ENCODE data around the gene SDK2.

The SDK2 gene

DNA sequence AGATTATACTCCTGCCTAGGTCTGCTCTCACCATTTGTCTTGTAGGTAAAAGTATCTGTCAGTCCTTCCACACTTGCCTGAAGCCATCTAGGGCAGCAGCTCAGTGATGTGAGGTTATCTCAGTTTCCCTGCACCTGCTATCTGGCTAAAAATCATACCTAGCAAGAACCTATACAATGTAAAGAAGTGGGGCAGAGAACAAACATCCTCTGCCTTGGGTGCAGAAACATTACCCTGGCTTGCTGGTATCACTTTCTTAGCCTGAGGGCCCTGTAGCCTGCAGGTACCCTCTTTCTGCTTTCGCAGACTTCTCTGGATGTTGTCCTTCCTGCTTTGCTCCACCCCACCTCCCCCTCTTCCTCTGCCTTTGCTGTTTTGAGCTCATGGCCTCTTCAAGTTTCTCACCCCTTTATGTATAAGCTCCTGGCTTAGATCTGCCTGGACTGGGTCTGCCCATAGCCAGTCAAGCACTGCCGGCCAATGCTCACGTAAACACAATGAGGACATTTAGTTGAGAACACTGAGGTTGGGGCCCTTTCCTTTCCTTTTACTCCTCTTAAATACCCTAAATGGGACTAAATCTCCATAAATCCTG lies 8.7 kb upstream of the SDK2 start:
- no peak for DNase-seq

DNA sequence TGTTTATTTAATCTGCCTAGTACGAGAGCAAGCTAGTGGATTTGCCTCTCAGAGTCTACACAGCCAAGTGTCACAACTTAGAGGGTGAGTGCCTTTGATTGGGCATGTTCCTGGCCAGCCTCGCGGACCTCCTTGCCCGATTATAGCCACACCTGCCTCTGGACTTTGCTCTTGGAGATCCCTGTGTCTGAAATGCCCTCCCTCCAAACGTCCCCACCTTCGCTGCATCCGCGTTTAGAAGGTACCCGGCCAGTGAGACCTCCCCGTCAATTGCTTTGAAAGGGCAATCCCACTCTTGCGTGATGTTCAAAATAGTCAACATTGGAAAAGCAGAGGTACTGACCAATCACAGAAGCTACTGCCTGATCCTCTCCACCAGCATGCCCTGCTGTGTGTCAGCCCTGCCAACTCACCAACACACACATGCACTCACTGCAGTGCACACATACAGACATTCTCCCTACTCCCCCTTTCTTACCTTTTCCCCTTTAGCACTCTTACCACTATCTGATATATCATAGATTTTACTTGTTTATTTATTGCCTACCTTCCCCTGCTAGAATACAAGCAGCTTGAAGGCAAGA lies 6.5 kb upstream of the SDK2 start:
- no peak for DNase-seq

DNA sequence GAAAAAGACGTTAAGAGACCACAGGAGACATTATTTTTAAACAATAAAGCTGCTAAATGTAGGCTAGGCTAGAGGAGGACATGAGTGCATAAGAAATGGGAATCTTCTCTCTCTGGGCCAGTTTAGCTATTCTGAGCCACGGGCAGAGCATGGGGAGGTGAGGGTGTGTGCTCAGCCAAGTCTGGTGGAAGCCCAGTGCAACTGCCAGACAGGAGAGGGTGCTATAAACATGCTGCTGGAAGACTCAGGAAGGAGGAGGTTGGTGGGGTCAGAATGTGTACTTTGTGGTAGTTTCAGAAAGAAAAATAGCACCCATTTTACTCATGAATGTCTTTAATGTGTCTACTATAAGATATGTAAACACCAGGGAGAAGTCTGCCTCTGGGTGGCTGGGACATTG lies 5.9 kb upstream of the SDK2 start:
- no peak for DNase-seq

DNA sequence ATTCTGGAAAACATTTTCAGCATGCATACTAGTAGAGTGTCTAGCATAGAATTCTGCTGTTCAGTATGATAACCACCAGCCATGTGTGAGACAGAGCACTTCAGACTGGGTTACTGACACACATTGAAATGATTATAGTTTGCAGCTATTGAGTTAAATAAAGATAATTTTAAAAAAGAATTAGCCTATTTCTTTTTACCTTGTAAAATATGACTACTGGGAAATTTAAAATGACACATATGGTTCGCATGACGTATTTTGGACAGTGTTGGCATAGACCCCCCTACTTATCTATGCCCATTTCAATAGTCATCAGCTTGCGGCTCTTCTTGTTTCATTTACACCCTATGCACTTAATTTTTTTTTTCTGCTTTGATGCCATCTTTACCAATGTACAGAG lies 4.7 kb upstream of the SDK2 start:
- no peak for DNase-seq

DNA sequence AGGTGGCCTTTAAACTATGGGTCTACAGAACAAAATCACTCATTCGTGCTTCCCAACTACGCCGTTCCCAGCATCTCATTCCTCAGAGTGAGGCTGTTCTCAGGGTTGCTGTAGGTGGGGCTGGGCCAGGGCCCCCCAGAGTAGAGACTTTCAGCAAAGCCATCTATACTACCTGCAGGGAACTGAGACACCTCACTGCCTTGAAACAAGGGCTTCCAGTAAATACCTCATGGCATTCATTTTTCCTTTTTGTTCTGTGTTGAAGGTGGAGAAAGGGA lies 4.2 kb upstream of the SDK2 start:
- no peak for DNase-seq

DNA sequence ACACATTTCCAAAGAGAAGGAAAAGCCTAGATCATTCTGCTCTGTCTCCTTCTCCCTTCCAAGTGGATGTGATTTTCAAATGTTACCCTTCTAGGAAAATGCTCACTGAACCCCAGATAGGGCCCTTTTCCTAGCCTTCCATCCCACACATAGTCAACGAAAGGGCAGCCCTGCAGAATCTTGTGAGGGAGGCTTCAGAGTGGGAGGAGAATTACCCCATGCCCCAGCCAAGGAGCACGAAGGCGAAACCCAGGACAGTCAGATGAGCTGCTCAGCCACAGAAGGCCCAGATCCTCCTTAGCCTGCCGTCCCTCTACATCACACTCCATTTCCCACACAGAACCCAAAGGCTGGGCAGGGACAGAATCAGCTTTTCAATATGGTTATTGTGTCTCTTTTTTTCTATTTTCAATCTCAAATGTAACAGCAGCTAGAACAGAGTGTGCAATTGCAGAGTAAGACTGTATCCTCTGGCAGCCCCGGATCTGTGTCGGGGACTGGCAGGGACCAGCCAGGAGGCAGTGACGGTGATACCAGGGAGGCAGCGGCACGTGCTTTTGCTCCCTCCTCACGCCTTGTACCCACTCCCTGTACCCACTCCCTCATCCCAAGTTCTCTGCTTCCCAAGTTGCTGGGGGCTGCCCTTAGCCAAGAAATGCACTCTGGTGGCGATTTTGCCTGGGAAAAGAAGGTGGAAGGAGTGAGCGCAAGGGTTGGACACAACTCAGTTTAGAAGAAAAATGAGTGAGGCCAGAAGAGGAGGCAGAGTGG lies 3.7 kb upstream of the SDK2 start:
- DNase-seq: no peak

DNA sequence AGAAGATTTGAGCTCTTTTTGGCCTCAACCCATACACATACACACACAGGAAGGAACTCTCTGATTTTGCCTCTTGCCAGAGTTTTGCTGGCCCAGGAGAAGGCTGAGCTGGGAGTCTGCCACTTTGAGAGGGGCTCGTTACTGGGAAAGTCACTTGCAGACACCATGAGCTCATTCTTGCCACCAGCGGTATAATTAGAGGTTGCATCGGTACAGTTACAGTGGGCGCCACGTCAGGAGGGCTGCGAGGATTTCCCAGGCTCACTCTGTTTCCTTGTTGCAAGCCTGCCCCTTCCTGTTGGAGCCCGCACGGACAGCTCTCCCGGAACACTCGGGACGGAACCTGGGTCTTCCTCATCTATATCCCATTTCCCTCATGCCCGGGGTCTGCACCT lies 3.1 kb upstream of the SDK2 start:
- no peak for DNase-seq

DNA sequence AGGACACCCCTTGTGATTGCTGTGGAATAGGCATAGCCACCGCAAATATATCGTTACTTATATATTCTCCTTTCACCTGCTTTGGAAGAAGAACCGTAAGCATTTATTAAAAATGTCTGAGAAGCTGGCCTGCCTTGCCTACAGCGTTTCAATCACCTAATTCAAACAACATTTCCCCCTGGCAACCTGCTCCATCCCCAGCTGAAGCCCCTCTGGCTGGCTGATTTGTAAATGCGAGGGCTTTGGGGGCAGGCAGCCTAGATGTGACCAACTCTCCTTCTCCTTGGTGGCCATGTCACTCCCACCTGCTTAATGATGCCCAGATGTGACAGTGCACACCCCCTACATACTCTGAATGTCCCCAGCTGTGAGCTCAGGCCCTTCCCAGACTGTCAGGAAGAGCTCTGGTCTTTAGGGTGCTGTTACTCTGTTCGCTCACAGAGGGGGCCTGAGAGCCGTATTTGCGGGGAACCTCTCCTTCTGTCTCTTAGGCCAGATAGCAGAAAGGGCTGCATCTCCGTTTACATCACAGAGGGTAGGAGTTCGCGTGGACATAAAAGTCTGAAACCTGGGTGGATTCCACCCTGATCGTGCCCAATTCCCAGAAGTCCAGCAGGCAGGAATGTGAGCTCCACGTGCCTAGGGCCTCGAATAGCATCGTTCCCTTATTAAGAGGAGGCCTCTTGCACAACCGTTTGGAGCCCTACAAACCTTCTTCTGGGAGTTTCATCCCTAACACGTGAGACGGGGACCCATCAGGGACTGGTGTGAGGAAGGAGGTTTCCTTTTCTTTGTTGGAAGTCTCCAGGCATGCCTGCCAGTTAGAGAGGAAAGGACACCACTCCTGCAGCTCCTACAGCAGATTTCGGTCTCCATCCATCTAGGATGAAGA lies 2.4 kb upstream of the SDK2 start:
- DNase-seq: no peak

DNA sequence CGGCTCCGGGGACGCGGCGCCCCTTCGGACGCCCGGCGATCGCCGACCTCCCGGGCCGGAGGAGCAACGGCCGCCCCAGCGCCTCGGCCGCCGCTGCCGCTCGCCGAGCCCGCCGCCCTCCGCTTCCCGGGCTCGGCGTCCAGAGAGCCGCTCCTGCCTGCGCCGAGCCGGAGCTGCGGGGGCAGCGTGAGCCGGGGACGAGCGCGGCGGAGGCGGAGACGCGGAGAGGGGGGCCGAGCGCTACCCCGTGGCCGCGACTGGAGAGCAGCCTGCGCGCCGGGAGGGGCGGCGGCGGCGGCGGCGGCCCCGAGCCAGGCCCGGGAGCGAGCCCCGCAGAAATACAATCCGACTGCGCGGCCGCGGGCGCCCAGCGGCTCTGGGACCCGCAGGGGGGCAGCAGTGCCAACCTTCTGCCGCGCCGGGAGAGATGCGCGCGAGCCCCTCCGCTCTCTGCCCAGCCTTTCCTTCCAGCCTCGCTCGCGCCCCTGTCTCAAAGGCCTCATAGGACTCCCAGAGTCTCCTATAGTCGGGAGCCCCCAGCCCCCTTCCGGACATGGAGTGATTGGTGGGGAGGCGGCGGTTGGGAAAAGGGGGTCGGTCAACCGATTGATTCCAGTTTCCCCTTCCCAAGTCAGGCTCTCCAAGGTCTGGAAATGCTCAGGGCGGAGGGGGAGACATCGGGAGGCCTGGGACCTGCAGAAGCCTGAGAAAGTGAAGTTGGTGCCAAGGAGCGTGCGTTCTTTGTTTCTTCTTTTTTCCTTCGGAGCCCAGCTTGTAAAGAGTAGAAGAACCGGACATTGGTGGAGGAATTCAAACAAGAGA lies 1.0 kb upstream of the SDK2 start:
- no peak for DNase-seq

DNA sequence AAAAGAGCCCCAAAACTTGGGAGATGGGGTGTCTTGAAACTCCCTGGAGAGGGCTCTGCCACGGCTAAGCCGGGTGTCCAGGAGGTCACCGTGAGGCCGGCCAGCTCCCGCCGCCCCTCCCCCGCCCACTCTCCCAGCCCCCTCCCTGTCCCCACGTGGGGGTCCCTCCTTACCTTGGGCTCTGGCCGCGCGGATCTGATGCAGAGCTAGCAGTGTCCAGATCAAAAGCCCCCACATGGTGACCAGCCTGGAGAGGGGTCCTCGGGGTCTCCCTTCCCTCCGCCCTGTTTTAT lies 447 bp downstream of the SDK2 start:
- DNase-seq: no peak

DNA sequence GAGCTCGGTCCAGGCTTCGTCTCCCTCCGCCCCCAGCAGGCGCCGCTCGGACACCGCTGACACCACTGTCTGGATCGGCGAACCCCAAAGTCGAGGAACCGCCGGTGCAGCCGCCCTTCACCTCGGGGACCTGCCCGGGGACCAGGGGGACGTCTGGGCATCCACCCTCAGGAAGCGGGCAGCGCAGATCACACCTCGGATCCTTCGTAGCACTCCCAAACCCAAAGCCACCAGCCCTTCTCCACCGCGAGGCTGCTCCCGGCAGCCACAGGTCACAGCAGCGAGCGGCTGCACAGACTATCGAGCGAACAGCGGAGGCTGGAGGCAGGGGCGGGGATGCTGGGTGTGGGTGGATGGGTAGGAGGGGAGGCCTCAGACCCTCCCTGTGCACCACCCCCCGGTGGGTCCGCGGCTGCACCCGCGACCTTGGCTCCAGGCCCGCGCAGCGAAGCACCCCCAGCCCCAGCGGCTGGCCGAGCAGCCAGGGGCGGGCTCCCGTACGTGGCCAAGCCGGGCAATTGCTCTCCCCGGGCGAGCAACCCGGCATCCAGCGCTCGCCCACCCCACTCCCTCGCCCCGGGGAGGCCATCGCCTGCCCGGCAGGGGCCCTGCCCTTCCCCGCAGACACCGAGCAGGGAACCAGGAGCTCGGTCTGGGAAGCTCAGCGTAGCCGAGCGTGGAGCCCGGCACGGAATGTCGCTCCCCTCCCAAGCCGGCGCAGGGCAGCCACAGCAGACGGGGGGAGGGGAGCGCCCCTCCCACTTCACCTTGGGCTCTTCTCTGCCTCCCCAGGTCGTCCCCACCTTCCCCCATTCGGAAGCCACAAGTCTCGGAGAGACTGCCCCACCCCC lies 1.0 kb downstream of the SDK2 start:
- DNase-seq: no peak

DNA sequence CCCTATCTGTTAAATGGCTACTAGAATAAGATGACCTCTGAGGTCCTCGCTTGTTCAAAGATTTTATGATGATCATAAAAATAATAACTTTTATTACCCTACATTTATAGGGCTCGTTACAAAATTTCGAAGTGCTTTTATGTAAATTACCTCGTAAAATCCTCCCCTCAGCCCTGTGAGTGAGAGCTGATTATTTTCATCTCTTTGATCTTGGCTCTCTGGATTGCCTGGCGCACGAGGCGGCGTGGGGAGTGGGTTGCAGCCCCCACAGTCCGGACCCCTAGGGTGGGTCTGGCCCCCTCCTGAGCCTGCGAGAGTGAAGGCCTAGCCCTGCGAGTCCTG lies 1.6 kb downstream of the SDK2 start:
- no peak for DNase-seq

DNA sequence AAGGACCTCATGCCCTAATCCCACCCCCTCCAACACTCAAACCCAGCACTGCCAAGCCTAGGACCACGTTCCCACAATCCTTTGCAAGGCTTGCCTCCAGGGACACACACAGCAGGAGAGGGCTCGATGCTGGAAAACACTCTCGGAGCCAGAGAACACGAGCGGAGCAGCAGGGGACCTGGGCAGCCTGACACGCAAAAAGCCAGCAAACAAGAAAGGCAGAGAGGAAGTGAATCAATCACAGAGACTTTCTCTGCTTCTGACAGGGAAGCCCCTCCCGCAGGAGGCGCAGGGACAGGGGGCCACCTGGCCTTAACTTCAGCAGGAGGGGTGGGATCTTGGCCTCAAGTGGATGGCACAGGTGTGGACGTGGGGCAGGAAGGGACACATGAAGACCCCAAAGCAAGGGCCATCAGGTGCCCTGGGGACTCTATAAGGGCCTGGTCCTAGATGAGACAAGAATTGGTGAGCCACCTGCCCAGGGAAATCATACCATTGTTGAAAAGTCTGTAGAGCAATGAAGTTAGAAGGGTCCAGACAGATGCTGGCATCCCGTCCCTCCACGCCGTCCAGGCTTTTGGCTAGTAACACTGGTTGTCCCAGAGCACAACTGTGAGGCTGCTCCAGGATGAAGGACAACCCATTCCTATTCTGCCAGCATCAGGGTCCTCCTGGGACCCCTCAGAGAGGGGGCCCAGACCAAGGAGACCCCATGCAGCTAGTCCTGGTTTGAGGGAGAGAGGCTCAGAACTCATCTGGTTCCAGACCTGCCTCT lies 2.2 kb downstream of the SDK2 start:
- peak; percentile 48 for DNase-seq

DNA sequence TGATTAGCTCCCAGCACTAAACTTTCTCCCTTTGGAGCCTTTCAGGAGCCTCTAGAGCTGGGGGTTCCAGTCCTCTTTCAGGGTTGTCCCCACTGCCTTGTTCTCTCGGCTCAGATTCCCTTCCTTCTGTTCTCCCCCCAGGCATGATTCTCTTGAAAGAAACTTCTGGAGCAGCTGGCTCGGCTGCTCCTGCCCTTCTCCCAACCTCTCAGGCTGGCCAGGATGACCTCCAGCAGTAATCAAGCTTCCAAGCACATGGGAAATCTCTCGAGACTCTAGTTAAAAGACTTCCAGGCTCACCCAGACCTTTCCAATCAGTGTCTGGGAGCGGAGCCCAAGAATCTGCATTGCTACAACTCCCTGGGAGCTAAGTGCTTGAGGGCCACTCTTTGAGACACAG lies 3.6 kb downstream of the SDK2 start:
- DNase-seq: no peak

DNA sequence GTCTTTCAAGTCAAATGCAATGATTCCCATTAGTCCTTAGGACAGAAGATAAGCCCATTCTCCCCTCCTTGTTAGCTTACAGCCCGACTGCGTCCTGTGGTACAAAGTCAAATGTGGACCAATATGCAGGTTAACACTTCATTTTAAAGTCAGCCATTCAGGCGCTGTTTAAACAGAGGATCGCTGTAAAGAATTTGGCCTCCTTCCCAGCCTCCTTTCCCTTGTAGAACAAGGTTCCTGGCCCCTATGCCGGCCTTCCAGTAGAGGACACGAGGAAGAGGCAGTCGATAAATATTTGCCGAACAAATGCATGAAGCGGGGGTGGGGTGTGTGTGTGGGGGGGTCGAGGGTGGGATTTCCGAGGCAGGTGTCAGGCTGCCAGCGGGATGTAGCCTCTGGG lies 4.3 kb downstream of the SDK2 start:
- DNase-seq: no peak

DNA sequence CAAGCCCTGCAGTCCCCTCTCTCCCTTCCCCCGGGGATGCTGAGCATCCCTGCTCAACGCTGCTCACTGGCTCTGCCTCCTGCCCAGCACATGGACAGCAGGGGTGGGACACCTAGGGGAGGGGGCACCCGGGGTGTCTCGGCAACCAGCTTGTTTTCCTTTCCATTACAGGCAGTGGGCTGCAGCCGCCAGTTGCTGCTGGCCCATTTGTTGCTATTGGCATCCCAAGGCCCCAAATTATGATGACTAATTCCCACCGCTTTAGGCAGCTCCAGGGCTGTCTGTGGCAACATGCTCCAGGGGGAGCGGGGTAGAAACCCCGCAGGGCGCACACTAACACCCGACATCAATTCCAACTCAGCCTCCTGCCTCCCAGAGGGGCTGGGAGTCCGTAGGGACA lies 4.9 kb downstream of the SDK2 start:
- no peak for DNase-seq

DNA sequence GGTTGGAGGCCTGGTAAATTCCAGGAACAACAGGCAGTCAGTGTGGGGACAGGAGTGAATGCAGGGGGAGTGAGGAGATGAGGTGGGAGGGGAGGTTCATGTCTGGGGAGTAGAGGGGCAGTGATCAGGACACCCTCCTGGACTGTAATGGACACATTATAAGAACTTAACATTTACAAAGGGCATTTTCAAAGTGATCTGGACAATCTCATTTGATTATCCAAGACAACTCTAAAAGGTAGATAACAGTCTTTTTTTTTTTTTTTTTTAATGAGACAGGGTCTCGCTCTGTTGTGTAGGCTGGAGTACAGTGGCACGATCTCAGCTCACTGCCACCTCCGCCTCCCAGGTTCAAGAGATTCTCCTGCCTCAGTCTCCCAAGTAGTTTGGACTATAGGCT lies 5.7 kb downstream of the SDK2 start:
- DNase-seq: no peak

DNA sequence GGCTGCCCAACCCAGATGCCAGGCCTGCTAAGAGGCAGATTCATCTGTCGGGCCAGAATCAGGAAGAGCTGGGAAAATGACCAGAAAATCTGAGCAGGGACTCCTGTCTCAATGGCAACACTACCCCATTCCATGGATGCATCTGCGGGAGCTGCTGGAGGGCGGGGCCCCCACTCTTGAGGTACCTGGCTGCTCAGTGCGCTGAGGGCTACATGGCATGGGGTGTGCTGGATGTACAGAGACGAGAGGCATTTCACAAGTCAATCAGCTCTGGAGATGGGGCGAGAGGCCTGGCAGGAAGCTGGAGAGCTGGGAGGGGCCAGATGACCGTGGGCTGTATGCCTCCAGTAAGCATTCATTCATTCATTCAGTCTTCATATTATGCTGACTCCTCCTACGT lies 6.4 kb downstream of the SDK2 start:
- DNase-seq: no peak

DNA sequence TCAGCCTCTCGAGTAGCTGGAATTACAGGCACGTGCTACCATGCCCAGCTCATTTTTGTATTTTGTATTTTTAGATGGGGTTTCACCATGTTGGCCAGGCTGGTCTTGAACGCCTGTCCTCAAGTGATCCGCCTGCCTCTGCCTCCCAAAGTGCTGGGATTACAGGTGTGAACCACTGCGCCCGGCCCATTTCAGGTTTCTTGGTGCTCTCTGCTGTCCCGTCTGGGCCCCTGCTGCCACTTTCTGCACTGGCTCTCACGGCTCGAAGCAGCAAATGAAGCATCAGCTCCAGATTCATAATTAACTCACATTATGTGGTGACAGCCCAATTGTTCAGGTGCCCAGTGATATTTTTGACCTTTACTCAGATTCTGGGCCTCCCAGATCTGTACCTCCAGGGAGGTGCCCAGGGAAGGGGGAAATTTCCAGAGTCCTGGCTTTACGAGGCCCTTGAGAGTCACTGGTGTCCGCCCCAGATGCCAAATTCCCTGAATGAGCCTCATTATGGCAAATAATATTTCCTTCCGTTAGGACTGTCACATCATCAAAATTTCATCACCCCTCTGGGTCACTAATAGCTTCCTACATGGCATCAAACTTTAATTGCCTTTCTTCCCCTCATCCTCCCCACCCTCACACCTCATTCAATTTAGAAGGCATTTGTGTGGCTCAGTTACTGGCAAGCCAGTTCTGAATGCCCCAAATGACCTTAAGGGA lies 9.0 kb downstream of the SDK2 start:
- DNase-seq: no peak

DNA sequence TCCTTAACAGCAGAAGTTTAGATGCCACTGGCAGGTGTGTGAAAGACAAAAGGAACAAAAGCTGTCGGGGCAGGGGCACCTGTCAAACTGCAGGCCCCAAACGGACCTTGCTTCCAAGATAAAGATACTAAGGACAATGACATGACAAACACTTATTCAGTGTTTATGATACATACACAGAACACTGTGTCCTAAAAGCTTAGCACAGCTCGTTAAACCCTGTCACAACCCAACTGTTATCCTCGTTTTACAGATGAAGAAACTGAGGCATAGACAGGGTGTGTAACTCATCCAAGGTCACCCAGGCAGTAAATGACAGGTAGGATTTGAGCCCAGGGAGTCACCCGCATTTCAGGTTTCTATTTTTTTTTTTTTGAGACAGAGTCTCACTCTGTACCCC lies 9.6 kb downstream of the SDK2 start:
- no peak for DNase-seq

DNA sequence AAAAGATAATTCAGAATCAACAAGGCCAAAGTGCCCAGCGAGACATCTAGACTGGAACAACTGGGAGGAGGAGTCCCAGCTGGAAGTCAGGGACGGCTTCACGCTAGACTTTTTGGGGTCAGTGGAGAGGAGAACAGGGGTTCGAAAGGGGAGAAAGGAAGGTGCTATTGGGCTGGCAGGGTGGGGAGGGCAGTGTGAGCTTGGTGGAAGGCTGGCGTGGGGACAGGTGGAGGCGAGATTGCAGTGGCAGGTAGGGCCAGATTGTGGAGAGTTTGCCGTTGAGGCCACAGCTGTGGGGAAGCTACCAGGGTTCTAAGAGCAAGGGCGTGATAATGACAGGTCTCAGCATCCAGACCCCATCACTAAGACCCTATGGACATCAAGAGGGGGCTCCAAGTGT lies 10.5 kb downstream of the SDK2 start:
- DNase-seq: no peak

Data from NCI-H1417 treated with DMSO at 0.1 percent for 48 hours (cell line).